GM18870 (cell line): Measurements from ENCODE around the gene CACTIN.

Source experiments
- ATAC-seq: cut with Tn5 transposase; IDR thresholded peaks from one replicate; pipeline ENCODE4 v1.9.1; 2021; ENCODE audit warnings: moderate library complexity; ENCODE audit not compliant: unreplicated experiment

The CACTIN gene

DNA sequence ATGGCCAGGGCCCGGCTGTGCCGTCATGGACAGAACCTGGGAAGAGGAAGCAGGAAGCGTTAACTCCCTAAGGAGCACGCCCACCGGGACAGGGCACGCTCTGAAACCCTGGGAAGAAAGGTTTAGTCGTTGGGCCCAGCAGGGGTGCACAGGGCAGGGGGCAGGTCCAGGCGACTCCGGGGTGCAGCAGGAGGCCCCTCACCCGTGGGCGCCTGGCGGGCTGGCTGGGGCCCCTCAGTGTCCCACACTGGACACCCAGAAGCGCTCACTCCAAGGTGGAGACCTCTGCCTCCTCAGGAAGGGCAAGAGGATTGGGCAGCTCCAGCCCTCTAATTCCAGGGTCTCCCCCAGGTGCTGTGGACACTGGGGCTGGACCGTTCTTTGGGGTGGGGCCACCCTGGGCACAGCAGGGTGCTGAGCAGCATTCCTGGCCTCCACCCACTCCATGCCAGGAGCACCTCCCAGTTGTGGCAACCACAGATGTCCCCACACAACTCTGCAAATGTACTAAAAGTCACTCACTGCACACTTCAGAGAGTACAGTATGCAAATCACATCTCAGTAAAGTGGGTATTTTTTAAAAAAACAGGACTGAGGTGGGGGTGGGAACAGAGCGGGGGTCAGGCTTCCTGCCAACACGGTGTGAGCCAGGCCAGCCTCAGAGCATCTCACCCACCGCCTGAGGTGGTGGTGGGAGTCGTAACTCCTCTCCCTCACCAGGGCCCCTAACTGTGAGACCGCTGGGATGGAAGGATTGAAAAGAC is 38.5 kb upstream of the CACTIN start:
- no peak for ATAC-seq

DNA sequence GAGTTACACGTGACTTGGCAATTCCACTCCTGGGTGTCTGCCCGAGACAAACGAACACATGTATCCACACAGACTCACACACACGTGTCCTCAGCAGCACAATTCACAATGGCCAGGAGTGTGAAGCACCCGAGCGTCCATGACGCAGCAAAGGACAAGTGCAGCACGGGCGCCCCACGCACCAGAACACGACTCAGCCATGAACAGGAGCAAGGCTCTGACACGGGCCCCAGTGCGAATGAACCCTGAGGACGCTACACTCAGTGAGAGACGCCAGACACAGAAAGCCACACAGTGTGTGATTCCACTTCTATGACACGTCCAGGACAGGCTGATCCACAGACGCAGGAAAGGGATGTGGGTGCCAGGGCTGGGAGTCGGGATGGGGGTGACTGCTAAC is 37.2 kb upstream of the CACTIN start:
- ATAC-seq, result no peak

DNA sequence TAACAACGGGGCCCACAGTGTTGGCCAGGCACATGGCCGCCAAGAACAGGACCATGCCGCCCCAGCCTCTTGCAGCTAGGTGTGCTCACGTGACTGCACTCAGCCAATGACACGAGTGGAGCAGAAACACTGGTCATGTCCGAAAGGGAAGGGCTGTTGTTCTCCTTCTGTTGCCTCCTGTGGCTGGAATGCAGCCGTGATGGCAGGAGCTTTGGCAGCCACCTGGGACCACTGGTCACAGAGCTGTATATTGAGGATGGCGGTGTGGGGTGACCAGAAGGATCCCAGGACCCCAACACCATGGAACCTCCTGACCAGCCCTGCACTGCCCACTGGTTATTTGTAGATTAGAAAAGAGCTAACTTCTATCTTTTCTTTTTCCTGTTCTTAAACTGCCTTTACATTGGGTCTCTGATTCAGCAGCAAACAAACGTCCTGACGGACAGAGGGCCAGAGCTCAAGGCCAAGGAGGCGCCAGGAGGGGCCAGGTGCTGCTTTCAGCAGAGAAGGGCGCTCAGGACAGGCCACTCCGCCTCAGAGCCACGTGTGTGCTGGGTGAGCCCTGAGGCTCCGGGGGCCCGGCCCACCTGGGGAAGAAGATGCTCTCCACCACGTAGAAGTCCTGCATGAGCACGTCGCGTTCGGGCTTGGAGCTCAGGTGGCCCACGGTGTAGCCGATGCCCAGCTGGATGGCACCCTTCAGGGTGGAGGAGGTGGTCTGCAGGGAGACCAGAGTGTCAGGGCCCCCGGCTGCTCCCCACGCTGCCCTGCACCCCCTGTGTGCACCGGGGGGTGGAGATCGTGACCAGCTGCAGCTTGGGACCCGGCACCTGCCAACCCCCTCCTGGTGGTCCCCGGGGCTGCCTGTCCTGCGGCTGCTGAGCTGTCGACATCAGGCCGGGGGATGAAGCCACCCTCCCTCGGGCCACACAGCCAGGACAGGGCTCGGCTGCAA is 35.0 kb upstream of the CACTIN start:
- no peak for ATAC-seq

DNA sequence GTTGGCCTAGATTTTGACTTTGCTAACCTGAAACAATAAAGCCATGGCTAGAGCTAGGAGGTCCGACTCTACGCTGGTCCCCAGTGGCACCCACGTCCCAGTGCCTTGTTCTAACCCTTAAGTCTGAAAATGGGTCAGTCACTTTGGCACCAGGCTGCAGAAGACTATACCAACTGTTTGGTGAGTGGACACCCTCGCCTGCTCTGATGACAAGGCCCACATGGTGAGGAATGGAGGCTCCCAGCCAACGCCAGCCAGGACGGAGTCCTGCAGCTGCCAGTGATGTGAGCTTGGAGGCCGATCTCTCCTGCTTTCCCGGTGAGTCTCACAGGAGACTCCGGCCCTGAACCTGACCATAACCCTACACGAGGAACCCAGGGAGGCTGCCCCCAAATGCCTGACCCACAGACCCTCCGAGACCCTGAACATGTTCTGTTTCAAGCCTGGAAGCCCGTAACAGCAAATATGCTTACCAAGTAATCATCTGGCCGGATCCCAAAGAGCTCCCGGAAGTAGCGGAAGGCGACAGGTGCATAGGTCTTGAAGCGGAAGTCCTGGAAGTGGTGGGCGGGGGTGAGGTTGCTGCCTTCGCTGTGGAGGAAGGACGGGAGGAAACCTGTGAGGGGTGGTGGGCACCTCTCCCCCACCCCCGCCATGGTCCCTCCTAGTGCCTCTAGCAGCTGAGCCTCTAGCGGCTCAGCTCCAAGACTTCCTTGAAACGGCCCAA is 34.1 kb upstream of the CACTIN start:
- ATAC-seq, result no peak

DNA sequence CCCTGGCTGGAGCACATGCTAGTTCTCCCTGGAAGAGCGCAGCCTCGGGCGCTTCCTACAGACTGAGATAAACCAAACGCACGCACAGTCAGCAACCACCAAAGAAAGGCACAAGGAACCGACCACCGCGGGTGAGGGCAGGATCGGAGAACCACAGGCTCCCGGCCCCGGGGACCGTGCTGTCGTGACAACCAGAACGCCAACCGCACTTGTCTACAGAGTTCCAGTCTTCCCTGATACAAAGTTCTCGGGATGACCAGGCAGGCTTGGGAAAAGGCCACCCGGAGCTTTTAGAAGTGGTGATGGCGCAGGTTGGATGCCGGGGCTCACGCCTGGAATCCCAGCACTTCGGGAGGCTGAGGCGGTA is 33.1 kb upstream of the CACTIN start:
- ATAC-seq, result no peak

DNA sequence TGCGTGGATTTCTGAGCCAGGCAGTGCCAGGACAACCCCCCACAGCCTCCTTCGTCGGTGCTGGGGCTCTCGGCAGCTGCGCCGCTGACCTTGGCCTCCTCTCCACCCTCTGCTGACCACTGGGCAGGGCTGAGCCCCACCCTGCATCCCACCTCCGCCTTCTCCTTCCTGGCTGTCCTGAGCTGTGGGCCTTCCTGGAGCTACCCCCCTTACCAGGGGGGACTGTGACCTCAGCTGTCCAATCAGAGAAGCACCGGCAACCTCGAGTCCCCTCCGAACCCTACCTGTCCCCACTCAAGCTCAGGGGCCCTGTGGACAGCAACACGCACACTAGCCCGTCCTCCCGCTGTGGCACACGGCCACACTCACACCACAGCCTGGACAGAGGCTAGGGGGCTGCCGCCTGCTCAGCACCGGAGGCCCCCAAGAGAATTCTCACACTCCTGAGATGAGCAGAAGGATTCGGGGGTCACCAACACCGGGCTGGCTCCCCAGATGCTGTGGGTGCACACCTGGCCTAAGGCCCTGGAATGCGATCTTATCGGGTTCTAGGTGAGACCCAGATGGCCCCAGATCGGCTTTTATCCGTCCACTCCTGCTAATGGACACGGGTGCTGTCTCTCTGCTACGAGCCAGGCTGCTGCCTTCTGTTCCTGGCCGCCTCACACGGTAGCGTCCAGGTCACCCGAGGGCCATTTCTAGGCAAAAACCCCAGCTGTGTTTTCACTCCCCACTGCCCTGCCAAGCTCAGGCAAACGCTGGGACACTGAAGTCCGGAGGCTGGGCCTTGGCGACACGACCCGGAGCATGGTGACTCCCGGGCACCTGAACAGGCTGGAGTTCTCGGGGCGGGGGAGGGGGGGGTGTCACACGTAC is 32.5 kb upstream of the CACTIN start:
- no peak for ATAC-seq

DNA sequence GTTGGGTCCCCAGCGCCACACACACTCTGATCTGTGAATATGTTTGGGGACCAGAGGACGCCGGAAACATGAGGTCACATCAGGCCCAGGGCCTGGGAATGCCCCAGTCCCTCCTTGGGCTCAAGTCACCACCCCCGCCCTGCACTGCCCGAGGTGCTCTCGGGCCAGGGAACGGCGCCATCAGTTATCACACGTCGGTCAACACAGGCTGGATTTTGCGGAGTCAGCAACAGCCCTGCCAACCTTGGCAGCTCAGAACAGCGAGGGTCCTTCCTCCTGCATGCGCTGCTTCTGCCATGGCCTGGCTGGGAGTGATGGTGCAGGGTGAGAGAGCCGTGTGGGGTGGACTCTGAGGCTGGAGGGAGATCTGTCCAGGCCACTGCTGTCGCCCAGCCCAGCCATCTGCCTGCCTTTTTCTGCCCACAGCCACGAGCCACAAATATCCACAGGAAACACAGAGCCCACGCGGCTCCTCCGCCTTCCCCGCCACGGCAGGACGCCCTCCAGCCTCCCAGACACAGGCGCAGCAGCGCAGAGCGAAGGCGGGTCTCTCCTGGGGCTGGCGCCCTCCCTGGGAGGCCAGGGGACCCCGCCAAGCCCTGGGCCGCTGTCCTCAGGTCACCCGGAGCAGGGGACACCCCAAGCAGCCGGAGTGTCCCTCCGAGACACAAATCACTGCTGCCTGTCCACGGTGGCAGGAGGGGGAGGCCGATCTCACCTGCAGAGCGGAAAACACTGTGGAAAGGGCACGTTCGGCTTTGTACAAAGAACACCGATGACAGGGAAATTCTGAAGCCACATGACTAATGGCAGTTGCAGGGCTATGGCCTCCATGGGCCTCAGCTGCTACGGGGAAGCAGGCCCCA is 31.6 kb upstream of the CACTIN start:
- ATAC-seq, result no peak

DNA sequence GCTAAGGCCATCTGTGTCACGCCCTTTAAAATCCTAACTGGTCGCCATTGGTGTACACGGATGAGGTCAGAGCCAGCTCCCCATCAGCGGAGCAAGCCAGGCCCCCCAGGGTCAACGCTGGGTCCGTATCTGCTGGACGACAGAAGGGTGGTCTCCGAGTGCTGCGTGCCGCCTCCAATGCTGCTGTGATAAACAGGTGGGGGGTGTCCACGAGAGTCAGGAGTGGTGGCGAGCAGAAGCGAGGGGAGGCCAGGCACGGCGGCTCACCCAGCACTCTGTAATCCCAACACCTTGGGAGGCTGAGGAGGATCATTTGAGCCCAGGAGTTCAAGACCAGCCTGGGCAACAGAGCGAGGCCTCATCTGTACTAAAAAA is 30.8 kb upstream of the CACTIN start:
- no peak for ATAC-seq

DNA sequence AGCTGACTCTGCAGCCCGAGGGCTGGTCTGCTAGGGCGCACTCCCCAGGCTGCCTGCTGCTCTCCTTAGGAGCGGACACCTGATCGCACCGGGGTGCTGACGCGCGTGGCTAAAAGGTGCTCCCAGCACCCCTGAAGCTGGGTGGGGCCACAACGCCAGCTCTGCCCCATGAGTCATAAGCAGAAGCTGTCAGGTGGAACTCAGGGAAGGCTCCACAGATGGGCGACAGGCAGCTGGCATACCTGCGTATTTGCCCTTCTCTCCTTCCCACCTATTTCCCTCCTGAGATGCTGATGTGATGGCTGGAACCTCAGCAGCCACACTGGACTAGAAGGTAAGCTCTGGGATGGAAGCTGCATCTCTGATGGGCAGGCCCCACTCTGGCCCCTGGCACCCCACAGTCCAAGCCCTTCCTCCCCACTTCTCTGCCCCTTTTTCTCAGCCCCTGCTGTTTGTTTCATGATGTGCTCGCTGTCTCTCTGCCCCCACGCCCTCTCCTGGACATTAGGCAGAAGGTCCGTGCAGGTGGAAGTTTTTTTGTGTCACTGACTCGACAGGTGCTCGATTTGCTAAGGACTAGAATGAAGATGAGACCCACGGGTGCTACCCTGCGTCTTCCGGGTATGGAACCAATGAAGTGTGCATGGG is 30.3 kb upstream of the CACTIN start:
- no peak for ATAC-seq

DNA sequence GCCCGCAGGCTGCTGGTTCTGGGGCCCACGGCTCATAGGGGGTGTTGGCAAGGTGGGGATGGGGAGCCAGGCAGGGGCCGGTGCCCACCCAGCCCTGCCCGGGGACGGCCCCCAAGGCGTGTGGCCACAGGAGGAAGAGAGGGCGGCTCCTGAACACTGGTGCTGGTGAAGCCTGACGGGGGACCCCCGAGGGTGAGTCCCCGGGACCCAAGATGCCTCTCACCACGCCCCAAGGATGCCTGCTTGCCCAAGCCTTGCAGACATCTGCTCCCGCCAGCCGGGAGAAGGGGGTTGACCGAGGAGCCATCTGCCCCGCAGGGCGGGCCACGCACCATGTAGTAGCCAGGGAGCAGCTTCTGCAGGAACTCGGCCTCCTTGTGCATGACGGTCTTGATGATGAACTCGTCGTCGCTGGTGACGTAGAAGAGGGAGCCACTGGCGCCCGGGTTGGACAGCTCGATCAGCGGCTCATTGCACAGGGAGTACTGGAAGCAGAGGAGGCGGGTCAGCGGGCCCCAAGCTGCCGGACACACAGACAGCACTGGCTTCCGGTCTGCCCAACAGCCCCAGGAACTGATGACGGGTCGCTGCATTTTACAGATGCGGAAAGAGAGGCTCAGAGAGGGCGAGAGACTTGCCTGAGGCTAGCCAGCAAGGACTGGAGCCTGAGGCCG is 29.6 kb upstream of the CACTIN start:
- no peak for ATAC-seq

DNA sequence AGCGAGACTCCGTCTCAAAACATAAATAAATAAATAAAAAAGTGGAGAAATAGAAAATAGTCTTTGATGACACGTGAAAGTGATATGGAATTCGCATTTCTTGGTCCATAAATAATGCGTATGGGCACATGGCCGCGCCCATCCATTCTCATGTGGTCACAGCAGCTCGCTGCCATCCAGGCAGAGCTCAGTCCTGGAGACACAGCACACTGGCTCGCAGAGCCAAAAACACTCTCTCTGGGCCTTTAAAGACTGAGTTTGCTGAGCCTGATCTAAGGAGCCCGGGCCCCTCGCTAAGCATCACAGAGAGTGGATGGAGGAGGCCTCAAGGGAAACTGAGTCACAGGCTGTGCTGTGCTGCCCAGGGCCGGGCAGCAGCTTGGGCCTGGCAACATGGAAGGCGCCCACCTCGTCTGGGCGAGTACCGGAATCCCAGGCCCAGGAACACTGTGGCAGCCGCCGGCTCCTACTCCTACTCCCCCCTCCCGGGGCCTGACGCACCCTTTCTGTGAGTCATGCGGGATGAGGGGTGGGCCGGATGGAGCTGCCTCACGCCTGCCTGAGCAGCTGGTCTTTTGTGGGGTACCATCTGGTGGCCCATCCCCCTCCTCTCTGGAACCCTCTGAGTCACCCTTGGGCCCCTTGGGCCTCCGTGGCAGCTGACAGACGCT is 28.9 kb upstream of the CACTIN start:
- no peak for ATAC-seq

DNA sequence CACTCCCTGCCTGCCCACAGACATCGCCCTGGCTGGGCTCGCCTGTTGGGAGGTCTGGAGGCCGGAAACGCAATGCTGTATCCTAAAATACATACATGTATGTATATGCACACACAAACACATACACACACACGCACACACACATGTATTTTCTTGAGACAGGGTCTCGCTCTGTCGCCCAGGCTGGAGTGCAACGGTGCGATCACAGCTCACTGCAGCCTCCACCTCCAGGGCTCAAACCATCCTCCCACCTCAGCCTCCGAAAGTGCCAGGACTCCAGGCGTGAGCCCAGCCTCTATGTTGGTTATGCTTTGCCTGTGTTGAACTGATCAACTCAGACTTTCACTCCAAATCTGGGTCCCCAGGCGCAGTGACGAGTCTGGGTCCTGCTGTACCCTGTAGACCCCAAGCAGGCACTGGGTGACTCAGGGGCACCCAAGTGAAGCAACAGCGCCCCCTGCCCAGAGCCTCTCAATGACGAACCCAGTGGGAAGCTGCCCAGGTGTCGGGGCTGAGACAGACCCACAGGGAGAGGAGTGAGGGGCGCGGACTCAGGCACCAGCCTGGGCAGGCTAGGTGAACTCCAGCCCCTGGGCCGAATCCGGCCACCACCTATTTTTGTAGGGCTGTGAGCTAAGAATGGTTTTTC is 27.4 kb upstream of the CACTIN start:
- ATAC-seq, result no peak

DNA sequence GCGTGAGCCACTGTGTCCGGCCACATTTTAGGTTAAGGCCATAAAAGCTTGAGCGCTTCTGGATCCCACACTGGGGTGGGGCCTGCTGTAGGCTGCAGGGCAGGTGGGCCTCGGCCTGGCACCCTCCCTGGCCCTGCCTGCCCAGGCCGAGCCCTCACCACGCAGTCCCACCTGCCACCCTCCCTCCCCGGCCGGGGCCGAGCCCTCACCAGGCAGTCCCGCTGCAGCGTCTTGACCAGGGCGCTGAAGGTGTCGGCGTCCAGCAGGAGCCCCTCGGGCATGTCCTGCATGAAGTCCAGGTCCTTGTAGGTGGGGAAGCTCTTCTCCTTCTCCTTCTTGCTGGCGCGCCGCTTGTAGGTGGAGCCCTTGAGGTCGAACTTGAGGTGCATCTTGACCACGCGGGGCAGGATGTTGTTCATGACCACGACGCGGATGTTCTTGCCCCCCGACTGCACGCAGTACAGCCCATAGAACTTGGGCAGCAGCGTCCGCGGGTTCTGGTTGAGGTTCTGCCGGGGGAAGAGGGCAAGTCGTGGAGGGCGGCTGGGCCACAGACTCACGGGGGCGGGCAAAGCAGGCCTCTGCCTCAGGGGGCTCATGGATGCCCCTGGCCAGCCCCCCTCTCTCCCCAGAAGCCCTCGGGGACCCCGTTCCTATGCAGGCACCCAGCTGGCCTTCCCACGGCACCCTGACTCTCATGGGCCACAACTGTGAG is 26.6 kb upstream of the CACTIN start:
- ATAC-seq, result no peak

DNA sequence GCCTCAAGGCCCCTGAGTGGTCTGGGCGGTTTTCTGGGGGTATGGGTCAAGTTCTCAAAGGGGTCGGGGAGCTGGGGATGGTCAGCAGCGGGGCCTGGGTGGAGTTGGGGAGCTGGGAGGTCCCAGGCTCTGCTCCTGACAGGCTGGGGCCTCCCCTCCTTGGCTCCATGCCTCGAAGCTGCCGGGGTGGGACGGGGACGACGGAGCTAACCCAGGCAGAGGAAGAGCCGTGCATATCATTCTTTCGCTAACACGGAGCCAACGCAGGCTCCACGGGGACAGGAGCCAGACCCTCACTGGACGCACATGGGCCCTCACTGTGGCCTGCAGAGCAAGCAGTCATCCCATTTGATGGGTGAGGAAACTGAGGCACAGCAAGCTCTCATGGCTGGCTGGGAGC is 25.8 kb upstream of the CACTIN start:
- no peak for ATAC-seq

DNA sequence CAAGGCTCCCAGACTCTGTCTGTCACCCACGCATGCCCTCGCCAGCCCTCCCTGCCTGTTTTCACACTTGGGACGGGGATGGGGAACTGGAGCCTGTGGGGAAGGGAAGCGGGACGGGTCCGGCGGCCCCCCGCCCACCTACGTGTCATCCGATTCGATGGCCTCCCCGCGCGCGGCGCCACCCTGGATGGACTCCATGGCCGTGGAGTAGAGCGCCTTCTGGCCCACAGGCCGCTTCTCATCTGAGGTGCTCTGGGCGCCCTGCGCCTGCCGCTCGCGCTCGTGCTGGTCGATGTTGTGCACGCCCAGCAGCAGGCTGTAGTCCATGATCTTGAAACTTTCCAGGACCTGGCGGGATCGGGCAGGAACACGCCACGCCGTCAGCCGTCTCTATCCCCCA is 25.1 kb upstream of the CACTIN start:
- no peak for ATAC-seq

DNA sequence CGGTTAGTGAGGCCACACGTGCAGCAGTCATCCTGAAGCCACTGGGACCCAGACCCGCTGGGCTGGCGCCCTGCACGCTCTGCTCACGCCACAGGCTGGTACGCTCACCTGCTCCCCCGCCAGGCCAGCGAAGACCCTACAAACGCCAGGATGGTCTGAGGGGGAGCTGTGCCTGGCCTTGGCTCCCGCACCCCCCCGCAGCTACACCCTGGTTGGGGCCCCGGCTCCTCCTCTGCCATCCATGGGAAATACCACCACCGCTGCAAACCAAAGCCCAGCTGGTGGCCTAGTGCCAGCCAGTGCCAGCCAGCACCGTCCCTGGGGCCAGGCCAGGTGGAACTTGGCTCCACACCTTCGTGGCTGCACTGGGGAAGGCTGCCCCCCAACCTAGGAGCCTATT is 23.3 kb upstream of the CACTIN start:
- no peak for ATAC-seq
